Neural progenitor cell (in vitro differentiated cells): ENCODE results near the gene RBM39. TPM values are rescaled to one million over a fixed set of nuclear protein-coding genes. Genes with fewer than 3 reads are reported as not detected.
"Not testable (repeated sequence)": the region's sequence is repeated elsewhere in the genome, so short reads cannot be mapped to it uniquely, and the experiment has no call there.

ENCODE experiments used
- DNase-seq: peaks from one replicate; pipeline ENCODE4 v3.0.0-alpha.2; 2016; ENCODE audit warnings: low spot score
- H2AFZ ChIP-seq: fragments of 200-600 bp; sonication (generic); replicated peaks from 2 replicates; pipeline ENCODE4 v1.6.1; 2016; ENCODE audit warnings: antibody characterized with exemption
- H3F3A ChIP-seq: fragments of 200-600 bp; sonication (generic); 2 replicates; pipeline ENCODE4 v1.6.1; 2016; ENCODE audit warnings: antibody characterized with exemption, low read depth
- H3K27ac ChIP-seq: fragments of 200-600 bp; sonication (generic); 2 replicates; pipeline ENCODE4 v1.5.1; 2016; ENCODE audit warnings: mild to moderate bottlenecking
- H3K27me3 ChIP-seq: fragments of 200-600 bp; sonication (generic); 2 replicates; pipeline ENCODE4 v1.6.1; 2016; ENCODE audit warnings: mild to moderate bottlenecking, moderate library complexity
- H3K36me3 ChIP-seq: fragments of 200-600 bp; sonication (generic); 2 replicates; pipeline ENCODE4 v1.5.1; 2016
- H3K4me1 ChIP-seq: fragments of 200-600 bp; sonication (generic); 2 replicates; pipeline ENCODE4 v1.6.1; 2016; ENCODE audit warnings: mixed run types
- H3K4me2 ChIP-seq: fragments of 200-600 bp; sonication (generic); 2 replicates; pipeline ENCODE4 v1.6.1; 2016
- H3K4me3 ChIP-seq: fragments of 200-600 bp; sonication (generic); 2 replicates; pipeline ENCODE4 v1.5.1; 2016
- H3K79me2 ChIP-seq: fragments of 200-600 bp; sonication (generic); 2 replicates; pipeline ENCODE4 v1.6.1; 2016; ENCODE audit warnings: low read depth
- H3K9ac ChIP-seq: fragments of 200-600 bp; sonication (generic); 2 replicates; pipeline ENCODE4 v1.6.1; 2016
- H3K9me3 ChIP-seq: fragments of 200-600 bp; sonication (generic); 2 replicates; pipeline ENCODE4 v1.5.1; 2016; ENCODE audit warnings: low read depth
- H4K20me1 ChIP-seq: fragments of 200-600 bp; sonication (generic); 2 replicates; pipeline ENCODE4 v1.6.1; 2016; ENCODE audit warnings: low read depth
- H3K27ac Mint-ChIP-seq: 3 replicates; pipeline ENCODE4 v1.8.0; 2021; ENCODE audit warnings: mixed read lengths
- H3K27me3 Mint-ChIP-seq: 2 replicates; pipeline ENCODE4 v1.8.0; 2022; ENCODE audit warnings: low read depth, mild to moderate bottlenecking, inconsistent platforms, moderate library complexity, mixed read lengths; ENCODE audit not compliant: insufficient read depth
- H3K36me3 Mint-ChIP-seq: 3 replicates; pipeline ENCODE4 v1.8.0; 2021; ENCODE audit warnings: mixed read lengths
- H3K4me1 Mint-ChIP-seq: 3 replicates; pipeline ENCODE4 v1.8.0; 2021; ENCODE audit warnings: mixed read lengths
- H3K4me3 Mint-ChIP-seq: 3 replicates; pipeline ENCODE4 v1.8.0; 2021; ENCODE audit warnings: mild to moderate bottlenecking, moderate library complexity, mixed read lengths
- H3K9me3 Mint-ChIP-seq: 3 replicates; pipeline ENCODE4 v1.8.0; 2020; ENCODE audit warnings: mixed read lengths
- CTCF ChIP-seq: fragments of 200-600 bp; sonication (generic); IDR thresholded peaks from 2 replicates; pipeline ENCODE4 v1.5.1; 2017; ENCODE audit warnings: antibody characterized with exemption, mild to moderate bottlenecking
- EZH2 ChIP-seq: fragments of 200-600 bp; sonication (generic); IDR thresholded peaks from 2 replicates; pipeline ENCODE4 v1.6.1; 2017; ENCODE audit warnings: antibody characterized with exemption, mild to moderate bottlenecking, moderate library complexity
- EZH2phosphoT487 ChIP-seq: fragments of 200-600 bp; sonication (generic); IDR thresholded peaks from 2 replicates; pipeline ENCODE4 v1.6.1; 2017; ENCODE audit warnings: antibody characterized with exemption
- total RNA-seq: library from RNA; depleted of rRNA; stranded (reverse); fragments of >200 nt; gene quantifications from 2 replicates; pipeline ENCODE4 v1.2.3, GENCODE V29; 2015; ENCODE audit warnings: low replicate concordance

The RBM39 gene
- total RNA-seq, 1 donor from 2014 or later = 555 TPM

- no peak overlapping the region for H3K27ac Mint-ChIP-seq
- DNase-seq = no peak
- Histone ChIP-seq H3K27me3 (no peaks in the 10 kb centered on the region), H3K9me3 (no peaks in the 10 kb centered on the region), H3K36me3 (peaks cover 62% of the 10 kb centered on the region), H4K20me1 (peaks cover 97% of the 10 kb centered on the region), H3K9ac (no peak overlapping the region), H3F3A (peaks cover 38% of the 10 kb centered on the region), H3K79me2 (peaks cover 100% of the 10 kb centered on the region), H3K4me2 (no peak overlapping the region), H3K4me1 (no peaks in the 10 kb centered on the region), H3K27ac (no peak overlapping the region), H3K4me3 (no peak overlapping the region), H2AFZ (no peak overlapping the region)
- no peak for TF ChIP-seq CTCF
- no peak for TF ChIP-seq EZH2
- TF ChIP-seq EZH2phosphoT487 = no peak
- no peaks in the 10 kb centered on the region for H3K27me3 Mint-ChIP-seq
- peaks cover 32% of the 10 kb centered on the region for H3K36me3 Mint-ChIP-seq
- H3K9me3 Mint-ChIP-seq = no peaks in the 10 kb centered on the region
- H3K4me3 Mint-ChIP-seq = no peak overlapping the region
- no peaks in the 10 kb centered on the region for H3K4me1 Mint-ChIP-seq
These were observed 15.0 kb downstream of the RBM39 start for GRCh38 chr20:35726842-35727711.

GRCh38 chr20:35724321-35725230 is 17.5 kb downstream of the RBM39 start:
- no peaks in the 10 kb centered on the region for H3K4me1 ChIP-seq
- H2AFZ ChIP-seq = no peak overlapping the region
- peaks cover 41% of the 10 kb centered on the region for H3K36me3 Mint-ChIP-seq
- H3K4me3 Mint-ChIP-seq = no peak overlapping the region
- no peaks in the 10 kb centered on the region for H3K27me3 ChIP-seq
- H3K79me2 ChIP-seq = peaks cover 100% of the 10 kb centered on the region
- TF ChIP-seq EZH2 = no peak
- no peak for TF ChIP-seq EZH2phosphoT487
- no peak for TF ChIP-seq CTCF
- H3F3A ChIP-seq = peaks cover 46% of the 10 kb centered on the region
- H3K9me3 ChIP-seq = no peaks in the 10 kb centered on the region
- H3K4me2 ChIP-seq = no peak overlapping the region
- H3K27me3 Mint-ChIP-seq = no peaks in the 10 kb centered on the region
- no peaks in the 10 kb centered on the region for H3K4me1 Mint-ChIP-seq
- no peak overlapping the region for H3K27ac ChIP-seq
- H3K27ac Mint-ChIP-seq = no peak overlapping the region
- H3K36me3 ChIP-seq = peaks cover 63% of the 10 kb centered on the region
- H3K4me3 ChIP-seq = no peak overlapping the region
- H3K9ac ChIP-seq = no peak overlapping the region
- no peak for DNase-seq
- H4K20me1 ChIP-seq = peaks cover 97% of the 10 kb centered on the region
- no peaks in the 10 kb centered on the region for H3K9me3 Mint-ChIP-seq

- not testable (repeated sequence) for H3K27me3 Mint-ChIP-seq, H3K9me3 Mint-ChIP-seq, DNase-seq, H3K9ac ChIP-seq, H3K4me1 Mint-ChIP-seq, H3K4me1 ChIP-seq, H3K27ac ChIP-seq, H3K27ac Mint-ChIP-seq, H3K4me3 ChIP-seq, H3K27me3 ChIP-seq, H3K4me2 ChIP-seq, H3K4me3 Mint-ChIP-seq, H2AFZ ChIP-seq, H3K9me3 ChIP-seq
- peaks cover 97% of the 10 kb centered on the region for H4K20me1 ChIP-seq
- H3K79me2 ChIP-seq = peaks cover 100% of the 10 kb centered on the region
- peaks cover 63% of the 10 kb centered on the region for H3K36me3 ChIP-seq
- peaks cover 48% of the 10 kb centered on the region for H3F3A ChIP-seq
- H3K36me3 Mint-ChIP-seq = peaks cover 40% of the 10 kb centered on the region
These were observed 18.3 kb downstream of the RBM39 start for GRCh38 chr20:35723652-35724320.

- Histone ChIP-seq H4K20me1 (peaks cover 97% of the 10 kb centered on the region), H3F3A (peaks cover 50% of the 10 kb centered on the region), H3K79me2 (peaks cover 99% of the 10 kb centered on the region), H3K36me3 (peaks cover 65% of the 10 kb centered on the region)
- H3K27me3 ChIP-seq, H3K9me3 Mint-ChIP-seq, H3K9me3 ChIP-seq, H3K4me2 ChIP-seq, H3K4me1 Mint-ChIP-seq, H3K4me3 ChIP-seq, H3K27ac Mint-ChIP-seq, H3K9ac ChIP-seq, H3K27me3 Mint-ChIP-seq, H3K4me3 Mint-ChIP-seq, H3K4me1 ChIP-seq, H3K27ac ChIP-seq, DNase-seq, H2AFZ ChIP-seq: not testable (repeated sequence)
- H3K36me3 Mint-ChIP-seq = peaks cover 40% of the 10 kb centered on the region
These were observed 18.8 kb downstream of the RBM39 start for GRCh38 chr20:35723275-35723639.
